K562 (cell line): ENCODE results near the gene RNF168. TPM values are rescaled to one million over a fixed set of nuclear protein-coding genes. Genes with fewer than 3 reads are reported as not detected.

ENCODE experiments used
- BHLHE40 ChIP-seq: IDR thresholded peaks from 2 replicates; pipeline ENCODE4 v1.6.1; 2011; ENCODE audit warnings: low read length, improper control_type of control experiment
- BRF1 ChIP-seq: IDR thresholded peaks from 3 replicates; pipeline ENCODE4 v1.6.1; 2011; ENCODE audit warnings: borderline replicate concordance, mild to moderate bottlenecking; ENCODE audit not compliant: insufficient read length; ENCODE audit errors: extremely low read depth
- CBFB ChIP-seq: sonication (generic); formaldehyde crosslinking; IDR thresholded peaks from 2 replicates; pipeline ENCODE4 v1.4.0; 2020; ENCODE audit warnings: mild to moderate bottlenecking, missing genetic modification reagents
- CXXC5 ChIP-seq: fragments of 250-450 bp; sonication (Bioruptor Pico); IDR thresholded peaks from 2 replicates; pipeline ENCODE4 v1.8.0; 2022; ENCODE audit warnings: inconsistent platforms, mild to moderate bottlenecking, moderate library complexity
- EGR1 ChIP-seq: fragments of 450-650 bp; conservative IDR thresholded peaks from 2 replicates; pipeline ENCODE4 v1.6.1; 2017; ENCODE audit warnings: mild to moderate bottlenecking
- FOXM1 ChIP-seq, 2 experiments: fragments of 450-650 bp in 1 of 2; sonication (generic) in 1 of 2; formaldehyde crosslinking in 1 of 2; IDR thresholded peaks; 2 replicates each; pipeline versions ENCODE4 v1.6.1 to v1.9.0; 2017 to 2022; ENCODE audit warnings: low read depth in 2 of 2, mild to moderate bottlenecking in 2 of 2, missing genetic modification reagents in 1 of 2, moderate library complexity in 1 of 2
- HMBOX1 ChIP-seq: sonication (generic); IDR thresholded peaks from 2 replicates; pipeline ENCODE4 v1.6.1; 2016
- HNRNPL ChIP-seq: fragments of 200-400 bp; formaldehyde crosslinking; IDR thresholded peaks from 2 replicates; pipeline ENCODE4 v1.6.1; 2017; ENCODE audit warnings: low read depth, mild to moderate bottlenecking, low read length
- IFI16 ChIP-seq: fragments of 250-450 bp; sonication (Bioruptor Pico); IDR thresholded peaks from 2 replicates; pipeline ENCODE4 v2.1.2; 2022; ENCODE audit warnings: mild to moderate bottlenecking, inconsistent platforms
- KDM1A ChIP-seq, 2 experiments: fragments of 450-650 bp; IDR thresholded peaks; 2 replicates each; pipeline ENCODE4 v1.6.1; 2016; ENCODE audit warnings: mild to moderate bottlenecking in 2 of 2
- MAFG ChIP-seq: fragments of 450-650 bp; conservative IDR thresholded peaks from 2 replicates; pipeline ENCODE4 v1.6.1; 2016; ENCODE audit warnings: missing genetic modification characterization, missing compliant biosample characterization
- MXI1 ChIP-seq: IDR thresholded peaks from 2 replicates; pipeline ENCODE4 v1.6.1; 2011; ENCODE audit warnings: low read depth, mild to moderate bottlenecking, improper control_type of control experiment, low read length
- NFE2 ChIP-seq: IDR thresholded peaks from 2 replicates; pipeline ENCODE4 v1.6.1; 2014; ENCODE audit warnings: antibody characterized with exemption, low read depth
- NR2C2 ChIP-seq, 2 experiments: fragments of 200-800 bp in 1 of 2; sonication (Bioruptor generic) in 1 of 2; sonication (generic) in 1 of 2; formaldehyde crosslinking in 1 of 2; IDR thresholded peaks; 2 replicates each; pipeline versions ENCODE4 v1.6.1 to v1.8.0; 2016 to 2022; ENCODE audit warnings: mild to moderate bottlenecking in 1 of 2, missing compliant biosample characterization in 1 of 2, missing genetic modification characterization in 1 of 2, missing genetic modification reagents in 1 of 2
- NUFIP1 ChIP-seq: fragments of 450-650 bp; IDR thresholded peaks from 2 replicates; pipeline ENCODE4 v1.6.1; 2018; ENCODE audit not compliant: partially characterized antibody
- PCBP2 ChIP-seq: fragments of 200-400 bp; formaldehyde crosslinking; IDR thresholded peaks from 2 replicates; pipeline ENCODE4 v1.6.1; 2018; ENCODE audit warnings: low read length, low read depth, mild to moderate bottlenecking, moderate library complexity; ENCODE audit not compliant: poor library complexity, severe bottlenecking
- POLR2G ChIP-seq: fragments of 200-400 bp; formaldehyde crosslinking; IDR thresholded peaks from 2 replicates; pipeline ENCODE4 v1.6.1; 2017; ENCODE audit warnings: low read depth, mild to moderate bottlenecking, antibody characterized with exemption, low read length, moderate library complexity
- RBM15 ChIP-seq: fragments of 200-400 bp; formaldehyde crosslinking; IDR thresholded peaks from 2 replicates; pipeline ENCODE4 v1.6.1; 2018; ENCODE audit warnings: mild to moderate bottlenecking, low read length, moderate library complexity; ENCODE audit not compliant: insufficient read depth
- SMARCA5 ChIP-seq: fragments of 450-650 bp; IDR thresholded peaks from 2 replicates; pipeline ENCODE4 v1.6.1; 2016
- SMARCE1 ChIP-seq: fragments of 450-650 bp; IDR thresholded peaks from 2 replicates; pipeline ENCODE4 v1.7.1; 2016; ENCODE audit warnings: mild to moderate bottlenecking
- SRSF7 ChIP-seq: fragments of 200-400 bp; formaldehyde crosslinking; optimal IDR thresholded peaks from 2 replicates; pipeline ENCODE3; 2017; ENCODE audit warnings: mild to moderate bottlenecking, low read depth, low read length
- ZNF224 ChIP-seq: sonication (generic); formaldehyde crosslinking; IDR thresholded peaks from 2 replicates; pipeline ENCODE4 v1.8.0; 2022; ENCODE audit warnings: mild to moderate bottlenecking, missing genetic modification reagents
- ZNF57 ChIP-seq: fragments of 450-650 bp; formaldehyde crosslinking; IDR thresholded peaks from 2 replicates; pipeline ENCODE4 v1.4.0; 2020; ENCODE audit warnings: mild to moderate bottlenecking, moderate library complexity
- ZNF764 ChIP-seq: fragments of 250-450 bp; sonication (Bioruptor Pico); IDR thresholded peaks from 2 replicates; pipeline ENCODE4 v1.4.0; 2020; ENCODE audit warnings: low read depth, mild to moderate bottlenecking, moderate library complexity
- ZNF77 ChIP-seq: fragments of 250-450 bp; sonication (Bioruptor Pico); IDR thresholded peaks from 2 replicates; pipeline ENCODE4 v1.5.0; 2020
- ZNF785 ChIP-seq: fragments of 250-450 bp; sonication (Bioruptor Pico); IDR thresholded peaks from 2 replicates; pipeline ENCODE4 v1.4.0; 2020; ENCODE audit warnings: mild to moderate bottlenecking
- polyA plus RNA-seq, 8 experiments: library from polyadenylated mRNA; depleted of rRNA in 4 of 8; stranded (reverse) in 5 of 8; unstranded in 3 of 8; fragments of >200 nt; fragmentation: Nextera tagmentation in 2 of 8; fragmentation: Illumina TruSeq in 1 of 8; extraction: Ambion mirVana in 2 of 8; extraction: Trizol in 1 of 8; gene quantifications; 2 replicates each; pipeline versions ENCODE4 v1.2.1 to v1.2.3, GENCODE V29; 2011 to 2014; ENCODE audit warnings: inconsistent platforms in 1 of 8, missing spikeins in 1 of 8
- total RNA-seq, 7 experiments: library from RNA; depleted of rRNA in 6 of 7; stranded (reverse); fragments of >200 nt in 6 of 7; fragmentation: Illumina TruSeq in 2 of 7; extraction: Trizol in 2 of 7; gene quantifications; 2 replicates each; pipeline versions ENCODE4 v1.2.1 to v1.2.3, GENCODE V29; 2011 to 2021; ENCODE audit warnings: low replicate concordance in 1 of 7
- TF ChIP-seq, protein P1 (sequence below): sonication (generic); formaldehyde crosslinking; IDR thresholded peaks from 2 replicates; pipeline ENCODE4 v1.4.0; 2020; ENCODE audit warnings: mild to moderate bottlenecking, missing genetic modification reagents
- TF ChIP-seq, protein P2 (sequence below): sonication (generic); formaldehyde crosslinking; IDR thresholded peaks from 2 replicates; pipeline ENCODE4 v1.8.0; 2022; ENCODE audit warnings: missing genetic modification reagents, mild to moderate bottlenecking, moderate library complexity, borderline replicate concordance

RNF168 gene
- total and polyA plus RNA-seq, 9 of the 15 experiments (the other 6 are each of a cell fraction or from before 2014, with no cell fraction given): 6.0 to 32.1 (median 16.6) TPM

GRCh38 chr3:196533260-196533681 lies 29.7 kb upstream of the RNF168 start (continued):
- TF ChIP-seq PCBP2: no peak
- TF ChIP-seq SMARCA5: no peak
- TF ChIP-seq ZNF77 (CRISPR knock-in tag): no peak
- TF ChIP-seq BHLHE40: no peak
- no peak for TF ChIP-seq FOXM1 (IDR thresholded peaks at IDR 0.05; ENCODE audit: low read depth)
- no peak for TF ChIP-seq FOXM1 (CRISPR knock-in tag; IDR thresholded peaks at IDR 0.05; ENCODE audit: low read depth)
- TF ChIP-seq CXXC5 (CRISPR knock-in tag): peak; percentile 32; the same call in 1 of the 2 replicates
- TF ChIP-seq, protein P1, sequence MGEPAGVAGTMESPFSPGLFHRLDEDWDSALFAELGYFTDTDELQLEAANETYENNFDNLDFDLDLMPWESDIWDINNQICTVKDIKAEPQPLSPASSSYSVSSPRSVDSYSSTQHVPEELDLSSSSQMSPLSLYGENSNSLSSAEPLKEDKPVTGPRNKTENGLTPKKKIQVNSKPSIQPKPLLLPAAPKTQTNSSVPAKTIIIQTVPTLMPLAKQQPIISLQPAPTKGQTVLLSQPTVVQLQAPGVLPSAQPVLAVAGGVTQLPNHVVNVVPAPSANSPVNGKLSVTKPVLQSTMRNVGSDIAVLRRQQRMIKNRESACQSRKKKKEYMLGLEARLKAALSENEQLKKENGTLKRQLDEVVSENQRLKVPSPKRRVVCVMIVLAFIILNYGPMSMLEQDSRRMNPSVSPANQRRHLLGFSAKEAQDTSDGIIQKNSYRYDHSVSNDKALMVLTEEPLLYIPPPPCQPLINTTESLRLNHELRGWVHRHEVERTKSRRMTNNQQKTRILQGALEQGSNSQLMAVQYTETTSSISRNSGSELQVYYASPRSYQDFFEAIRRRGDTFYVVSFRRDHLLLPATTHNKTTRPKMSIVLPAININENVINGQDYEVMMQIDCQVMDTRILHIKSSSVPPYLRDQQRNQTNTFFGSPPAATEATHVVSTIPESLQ: no peak
- TF ChIP-seq POLR2G: no peak
- no peak for TF ChIP-seq IFI16 (CRISPR knock-in tag)
- TF ChIP-seq KDM1A (IDR thresholded peaks at IDR 0.05): peak in 1 of 2 experiments; percentile 22; a peak in 1 of 4 replicates
- no peak for TF ChIP-seq CBFB (CRISPR knock-in tag)
- no peak for TF ChIP-seq HNRNPL
- no peak for TF ChIP-seq ZNF224 (CRISPR knock-in tag)
- TF ChIP-seq ZNF785 (CRISPR knock-in tag): no peak
- no peak for TF ChIP-seq EGR1
- no peak for TF ChIP-seq MAFG
- TF ChIP-seq BRF1: no peak
- no peak for TF ChIP-seq MXI1
- TF ChIP-seq SRSF7: no peak
- 0 out of 2 replicates have a peak, but pooled peaks have one; percentile 39 for TF ChIP-seq SMARCE1
- TF ChIP-seq HMBOX1: peak; percentile 19; the same call in 1 of the 2 replicates
- TF ChIP-seq RBM15: no peak
- TF ChIP-seq, protein P2, sequence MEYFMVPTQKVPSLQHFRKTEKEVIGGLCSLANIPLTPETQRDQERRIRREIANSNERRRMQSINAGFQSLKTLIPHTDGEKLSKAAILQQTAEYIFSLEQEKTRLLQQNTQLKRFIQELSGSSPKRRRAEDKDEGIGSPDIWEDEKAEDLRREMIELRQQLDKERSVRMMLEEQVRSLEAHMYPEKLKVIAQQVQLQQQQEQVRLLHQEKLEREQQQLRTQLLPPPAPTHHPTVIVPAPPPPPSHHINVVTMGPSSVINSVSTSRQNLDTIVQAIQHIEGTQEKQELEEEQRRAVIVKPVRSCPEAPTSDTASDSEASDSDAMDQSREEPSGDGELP (CRISPR knock-in tag): no peak
- no peak for TF ChIP-seq ZNF57
- no peak for TF ChIP-seq NR2C2 (CRISPR knock-in tag; IDR thresholded peaks at IDR 0.05)
- no peak for TF ChIP-seq NR2C2 (tag; IDR thresholded peaks at IDR 0.05)
- no peak for TF ChIP-seq NUFIP1
- no peak for TF ChIP-seq NFE2
- TF ChIP-seq ZNF764 (CRISPR knock-in tag): no peak
